ENCODE data around the gene MSRB3.
A peak's percentile ranks its signal among the peaks of the same experiment; 100 is the strongest.

The MSRB3 gene

DNA sequence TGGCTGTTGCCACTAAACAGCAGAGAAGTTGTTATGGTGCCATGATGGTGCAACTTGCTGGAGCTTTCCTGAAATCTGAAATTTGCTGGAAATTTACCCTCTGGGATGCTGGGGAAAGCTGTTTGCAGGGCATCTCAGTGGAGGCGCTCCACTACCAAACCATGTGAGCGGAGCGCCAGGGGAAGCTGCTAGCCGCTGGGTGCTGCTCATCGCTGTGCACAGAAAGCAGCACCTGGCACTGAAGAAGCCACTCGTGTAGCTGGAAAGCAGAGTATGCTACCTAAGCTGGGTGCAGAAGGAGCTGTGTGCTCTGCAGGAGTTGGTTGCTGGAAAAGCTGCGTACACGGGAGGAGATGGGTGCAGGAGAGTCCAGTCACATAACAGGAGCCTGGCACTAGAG lies 53.0 kb downstream of the MSRB3 start:
- H3K27me3 ChIP-seq (ENCODE audit: insufficient read depth, poor library complexity, severe bottlenecking): no peaks in the 10 kb centered on the region
- H3K4me3 ChIP-seq (ENCODE audit: severe bottlenecking): no peak overlapping the region
- TF ChIP-seq, protein P1, sequence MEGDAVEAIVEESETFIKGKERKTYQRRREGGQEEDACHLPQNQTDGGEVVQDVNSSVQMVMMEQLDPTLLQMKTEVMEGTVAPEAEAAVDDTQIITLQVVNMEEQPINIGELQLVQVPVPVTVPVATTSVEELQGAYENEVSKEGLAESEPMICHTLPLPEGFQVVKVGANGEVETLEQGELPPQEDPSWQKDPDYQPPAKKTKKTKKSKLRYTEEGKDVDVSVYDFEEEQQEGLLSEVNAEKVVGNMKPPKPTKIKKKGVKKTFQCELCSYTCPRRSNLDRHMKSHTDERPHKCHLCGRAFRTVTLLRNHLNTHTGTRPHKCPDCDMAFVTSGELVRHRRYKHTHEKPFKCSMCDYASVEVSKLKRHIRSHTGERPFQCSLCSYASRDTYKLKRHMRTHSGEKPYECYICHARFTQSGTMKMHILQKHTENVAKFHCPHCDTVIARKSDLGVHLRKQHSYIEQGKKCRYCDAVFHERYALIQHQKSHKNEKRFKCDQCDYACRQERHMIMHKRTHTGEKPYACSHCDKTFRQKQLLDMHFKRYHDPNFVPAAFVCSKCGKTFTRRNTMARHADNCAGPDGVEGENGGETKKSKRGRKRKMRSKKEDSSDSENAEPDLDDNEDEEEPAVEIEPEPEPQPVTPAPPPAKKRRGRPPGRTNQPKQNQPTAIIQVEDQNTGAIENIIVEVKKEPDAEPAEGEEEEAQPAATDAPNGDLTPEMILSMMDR (IDR thresholded peaks at IDR 0.05; ENCODE audit: poor library complexity, severe bottlenecking): no peak
- H3K4me1 ChIP-seq (ENCODE audit: insufficient read depth, poor library complexity, severe bottlenecking): peaks cover 15% of the 10 kb centered on the region
- H3K27ac ChIP-seq (ENCODE audit: poor library complexity, severe bottlenecking): no peak overlapping the region
- no peaks in the 10 kb centered on the region for H3K36me3 ChIP-seq (ENCODE audit: low read depth)
- no peaks in the 10 kb centered on the region for H3K9me3 ChIP-seq (ENCODE audit: severe bottlenecking)
- ATAC-seq (ENCODE audit: low read depth) (no peak), DNase-seq (ENCODE audit: low spot score) (no peak)

DNA sequence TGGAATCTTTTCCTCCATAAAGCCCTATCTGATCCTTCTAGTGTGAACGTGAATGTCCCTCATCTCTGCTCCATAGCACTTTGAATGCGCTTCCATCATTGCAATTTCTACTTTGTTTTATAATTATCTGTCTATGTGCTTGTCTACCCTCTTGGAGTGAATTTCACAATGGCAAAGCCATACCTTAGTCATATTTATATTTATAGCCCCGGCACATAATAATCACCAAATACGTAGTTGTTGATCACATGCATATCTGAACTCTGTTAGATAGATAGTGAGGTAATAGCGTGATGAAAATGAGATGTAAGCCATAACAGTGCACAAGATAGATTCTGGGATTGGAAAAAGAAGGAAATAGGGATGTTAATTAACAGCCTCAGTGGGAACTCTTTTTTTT lies 55.2 kb downstream of the MSRB3 start:
- DNase-seq (ENCODE audit: low spot score) (no peak), ATAC-seq (ENCODE audit: low read depth) (no peak)
- no peak overlapping the region for H3K27ac ChIP-seq (ENCODE audit: poor library complexity, severe bottlenecking)
- peaks cover 15% of the 10 kb centered on the region for H3K4me1 ChIP-seq (ENCODE audit: insufficient read depth, poor library complexity, severe bottlenecking)
- H3K27me3 ChIP-seq (ENCODE audit: insufficient read depth, poor library complexity, severe bottlenecking): no peaks in the 10 kb centered on the region
- no peak overlapping the region for H3K4me3 ChIP-seq (ENCODE audit: severe bottlenecking)
- no peaks in the 10 kb centered on the region for H3K9me3 ChIP-seq (ENCODE audit: severe bottlenecking)
- TF ChIP-seq, protein P1 (IDR thresholded peaks at IDR 0.05; ENCODE audit: poor library complexity, severe bottlenecking): no peak
- H3K36me3 ChIP-seq (ENCODE audit: low read depth): no peaks in the 10 kb centered on the region

DNA sequence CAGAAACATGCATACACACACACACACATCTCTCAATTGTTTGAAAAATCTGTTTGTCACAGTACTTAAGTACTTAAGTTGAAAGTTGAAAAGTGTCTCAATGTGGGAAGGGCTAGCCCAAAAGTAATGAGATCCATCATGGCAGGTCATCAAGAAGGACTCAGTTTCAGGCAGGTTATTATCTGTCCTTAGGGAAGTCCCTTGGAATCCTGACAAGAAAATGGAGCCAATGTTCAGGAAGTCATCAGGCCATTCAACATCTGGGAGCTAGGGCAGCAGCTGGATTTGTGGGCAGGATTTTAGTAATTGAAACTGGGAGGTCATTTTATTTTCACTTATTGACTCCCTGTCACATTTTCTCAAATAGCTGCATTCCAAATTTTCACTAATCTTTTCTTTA lies 56.0 kb downstream of the MSRB3 start:
- Histone ChIP-seq H3K9me3 (ENCODE audit: severe bottlenecking) (no peaks in the 10 kb centered on the region), H3K27ac (ENCODE audit: poor library complexity, severe bottlenecking) (peak overlapping the region; percentile 40), H3K4me3 (ENCODE audit: severe bottlenecking) (no peak overlapping the region), H3K27me3 (ENCODE audit: insufficient read depth, poor library complexity, severe bottlenecking) (no peaks in the 10 kb centered on the region), H3K4me1 (ENCODE audit: insufficient read depth, poor library complexity, severe bottlenecking) (peaks cover 15% of the 10 kb centered on the region), H3K36me3 (ENCODE audit: low read depth) (no peaks in the 10 kb centered on the region)
- DNase-seq (ENCODE audit: low spot score) (no peak), ATAC-seq (ENCODE audit: low read depth) (no peak)
- TF ChIP-seq, protein P1 (IDR thresholded peaks at IDR 0.05; ENCODE audit: poor library complexity, severe bottlenecking): no peak

DNA sequence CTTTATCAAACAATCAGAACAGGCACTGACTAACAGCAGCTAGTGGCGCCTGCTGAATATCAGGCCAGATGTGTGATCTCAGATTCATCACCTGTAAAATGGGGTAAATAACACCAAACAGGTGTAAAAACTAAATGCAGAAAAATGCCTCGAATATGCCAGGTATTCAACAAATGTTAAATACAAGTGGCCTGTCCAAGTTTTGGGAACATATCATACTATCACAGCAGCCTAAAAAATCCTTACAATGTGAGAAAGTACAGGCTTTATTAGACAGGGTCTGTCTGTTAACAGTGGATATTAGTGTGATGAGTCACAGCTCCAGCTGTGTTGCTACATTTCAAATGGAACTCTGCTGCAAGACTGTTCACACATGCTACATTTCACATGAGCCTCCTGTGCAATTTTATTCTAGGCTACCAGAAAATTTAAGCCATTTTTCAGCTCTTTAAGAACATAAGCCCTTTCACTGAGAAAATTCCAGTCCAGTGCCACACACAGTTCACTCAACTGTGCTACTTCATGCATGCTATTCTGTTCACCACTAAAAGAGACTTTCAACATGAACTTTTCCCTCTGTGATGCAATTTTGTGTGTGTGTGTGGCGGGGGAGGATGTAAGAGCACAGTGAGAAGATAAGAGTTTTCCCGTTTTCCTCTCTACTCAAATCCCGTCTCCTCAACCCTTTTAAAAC lies 56.7 kb downstream of the MSRB3 start:
- Histone ChIP-seq H3K4me3 (ENCODE audit: severe bottlenecking) (no peak overlapping the region), H3K27ac (ENCODE audit: poor library complexity, severe bottlenecking) (peak overlapping the region; percentile 40), H3K27me3 (ENCODE audit: insufficient read depth, poor library complexity, severe bottlenecking) (no peaks in the 10 kb centered on the region), H3K4me1 (ENCODE audit: insufficient read depth, poor library complexity, severe bottlenecking) (peaks cover 15% of the 10 kb centered on the region), H3K9me3 (ENCODE audit: severe bottlenecking) (no peaks in the 10 kb centered on the region), H3K36me3 (ENCODE audit: low read depth) (no peaks in the 10 kb centered on the region)
- TF ChIP-seq, protein P1 (IDR thresholded peaks at IDR 0.05; ENCODE audit: poor library complexity, severe bottlenecking): no peak
- DNase-seq (ENCODE audit: low spot score) (no peak), ATAC-seq (ENCODE audit: low read depth) (peak; percentile 97)

DNA sequence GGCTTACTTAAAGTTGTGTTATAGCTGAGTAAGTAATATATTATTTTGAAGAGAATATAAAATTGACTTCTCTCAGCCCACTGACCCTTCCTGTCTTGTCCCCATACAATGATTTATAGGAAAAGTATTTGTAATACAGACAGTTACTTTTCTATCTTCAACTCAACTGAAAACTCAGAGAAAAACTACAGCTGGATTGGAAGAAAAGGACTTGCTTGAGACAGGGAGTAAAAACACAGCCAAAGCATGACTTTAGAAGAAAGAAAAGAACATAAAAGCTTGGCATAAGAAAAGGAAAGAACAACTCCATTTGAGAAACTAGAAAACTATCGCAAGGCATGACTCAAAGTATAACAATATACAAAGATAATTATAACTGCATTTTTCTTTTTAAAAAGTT lies 57.5 kb downstream of the MSRB3 start:
- DNase-seq (ENCODE audit: low spot score): no peak
- ATAC-seq (ENCODE audit: low read depth): no peak
- TF ChIP-seq, protein P1 (IDR thresholded peaks at IDR 0.05; ENCODE audit: poor library complexity, severe bottlenecking): no peak
- Histone ChIP-seq H3K4me1 (ENCODE audit: insufficient read depth, poor library complexity, severe bottlenecking) (peaks cover 15% of the 10 kb centered on the region), H3K27me3 (ENCODE audit: insufficient read depth, poor library complexity, severe bottlenecking) (no peaks in the 10 kb centered on the region), H3K36me3 (ENCODE audit: low read depth) (no peaks in the 10 kb centered on the region), H3K9me3 (ENCODE audit: severe bottlenecking) (no peaks in the 10 kb centered on the region), H3K27ac (ENCODE audit: poor library complexity, severe bottlenecking) (peak overlapping the region; percentile 40), H3K4me3 (ENCODE audit: severe bottlenecking) (no peak overlapping the region)
